ENCODE data around the gene SCAI.
"Not testable (repeated sequence)": the region's sequence is repeated elsewhere in the genome, so short reads cannot be mapped to it uniquely, and the experiment has no call there.

SCAI gene

GRCh38 chr9:125028041-125028440 is 115.3 kb downstream of the SCAI start:
- no peak for DNase-seq (ENCODE audit: low read depth in 2 of 2)

- DNase-seq (ENCODE audit: low read depth in 2 of 2), result no peak
Observed at GRCh38 chr9:125024917-125025316, 118.4 kb downstream of the SCAI start.

GRCh38 chr9:125021069-125021468 is 122.3 kb downstream of the SCAI start:
- DNase-seq (ENCODE audit: low read depth in 2 of 2), result no peak

GRCh38 chr9:125015655-125016054 is 127.7 kb downstream of the SCAI start:
- DNase-seq (ENCODE audit: low read depth in 2 of 2), result not testable (repeated sequence)

GRCh38 chr9:125012013-125012412 is 131.3 kb downstream of the SCAI start:
- not testable (repeated sequence) for DNase-seq (ENCODE audit: low read depth in 2 of 2)

GRCh38 chr9:125008599-125008998 is 134.7 kb downstream of the SCAI start:
- DNase-seq (ENCODE audit: low read depth in 2 of 2), result no peak

GRCh38 chr9:125003332-125003731 is 140.0 kb downstream of the SCAI start:
- no peak for DNase-seq (ENCODE audit: low read depth in 2 of 2)

- DNase-seq (ENCODE audit: low read depth in 2 of 2), result no peak
Observed at GRCh38 chr9:124983698-124984097, 159.6 kb downstream of the SCAI start.

GRCh38 chr9:124980431-124980830 is 162.9 kb downstream of the SCAI start:
- no peak for DNase-seq (ENCODE audit: low read depth in 2 of 2)

GRCh38 chr9:124975131-124975530 is 168.2 kb downstream of the SCAI start:
- no peak for DNase-seq (ENCODE audit: low read depth in 2 of 2)

- no peak for DNase-seq (ENCODE audit: low read depth in 2 of 2)
Observed at GRCh38 chr9:124973807-124974206, 169.5 kb downstream of the SCAI start.

GRCh38 chr9:124972241-124972770 is 171.0 kb downstream of the SCAI start:
- no peak for DNase-seq (ENCODE audit: low read depth in 2 of 2)

- no peak for DNase-seq (ENCODE audit: low read depth in 2 of 2)
Observed at GRCh38 chr9:124969401-124969800, 173.9 kb downstream of the SCAI start.

GRCh38 chr9:124968238-124968637 is 175.1 kb downstream of the SCAI start:
- no peak for DNase-seq (ENCODE audit: low read depth in 2 of 2)

GRCh38 chr9:124965775-124966568 is 177.4 kb downstream of the SCAI start:
- DNase-seq (ENCODE audit: low read depth in 2 of 2), result not testable (repeated sequence)

GRCh38 chr9:124964604-124965003 is 178.7 kb downstream of the SCAI start:
- no peak for DNase-seq (ENCODE audit: low read depth in 2 of 2)

- DNase-seq (ENCODE audit: low read depth in 2 of 2), result no peak
Observed at GRCh38 chr9:124964056-124964455, 179.3 kb downstream of the SCAI start.

GRCh38 chr9:124960409-124960752 is 182.9 kb downstream of the SCAI start:
- no peak for DNase-seq (ENCODE audit: low read depth in 2 of 2)

- DNase-seq (ENCODE audit: low read depth in 2 of 2), result not testable (repeated sequence)
Observed at GRCh38 chr9:124959671-124960408, 183.5 kb downstream of the SCAI start.

GRCh38 chr9:124954255-124954654 is 189.1 kb downstream of the SCAI start:
- no peak for DNase-seq (ENCODE audit: low read depth in 2 of 2)

GRCh38 chr9:124950050-124950718 is 193.1 kb downstream of the SCAI start:
- no peak for DNase-seq (ENCODE audit: low read depth in 2 of 2)

GRCh38 chr9:124949387-124949786 is 193.9 kb downstream of the SCAI start:
- DNase-seq (ENCODE audit: low read depth in 2 of 2), result no peak

All from stimulated activated CD8-positive, alpha-beta memory T cell treated with anti-CD3 and anti-CD28 coated beads, Interleukin-7, amount 100 ng/mL, for 1 hour (primary cell).